GM12878 (cell line): ENCODE results near the gene FOXL1. TPM values are rescaled to one million over a fixed set of nuclear protein-coding genes. Genes with fewer than 3 reads are reported as not detected.

Source experiments
- BHLHE40 ChIP-seq, 2 experiments: fragments of 450-650 bp in 1 of 2; IDR thresholded peaks; 2 replicates each; pipeline ENCODE4 v1.6.1; 2011 to 2017; ENCODE audit warnings: low read depth in 2 of 2, borderline replicate concordance in 1 of 2, improper control_type of control experiment in 1 of 2, low read length in 1 of 2, mild to moderate bottlenecking in 1 of 2
- ESRRA ChIP-seq: IDR thresholded peaks from 2 replicates; pipeline ENCODE4 v1.6.1; 2012; ENCODE audit warnings: mild to moderate bottlenecking, low read length, improper control_type of control experiment
- KLF5 ChIP-seq: fragments of 450-650 bp; IDR thresholded peaks from 2 replicates; pipeline ENCODE4 v1.6.1; 2014; ENCODE audit warnings: mild to moderate bottlenecking; ENCODE audit not compliant: partially characterized antibody
- MYC ChIP-seq: IDR thresholded peaks from 2 replicates; pipeline ENCODE4 v1.6.1; 2011; ENCODE audit warnings: mild to moderate bottlenecking, low read length, moderate library complexity, inconsistent platforms; ENCODE audit not compliant: insufficient read depth, insufficient replicate concordance, insufficient read length, severe bottlenecking
- NFYA ChIP-seq: IDR thresholded peaks from 2 replicates; pipeline ENCODE4 v1.6.1; 2011; ENCODE audit warnings: low read depth, mild to moderate bottlenecking, low read length, improper control_type of control experiment, borderline replicate concordance
- POLR2AphosphoS2 ChIP-seq: IDR thresholded peaks from 2 replicates; pipeline ENCODE4 v1.6.1; 2011; ENCODE audit warnings: low read depth, mild to moderate bottlenecking, low read length, improper control_type of control experiment, moderate library complexity
- RAD21 ChIP-seq: IDR thresholded peaks from 2 replicates; pipeline ENCODE4 v1.6.1; 2011; ENCODE audit warnings: mild to moderate bottlenecking, low read depth, low read length, moderate library complexity; ENCODE audit not compliant: insufficient read depth
- SKIL ChIP-seq: fragments of 450-650 bp; IDR thresholded peaks from 2 replicates; pipeline ENCODE4 v1.6.1; 2017; ENCODE audit warnings: mild to moderate bottlenecking, low read depth, inconsistent platforms; ENCODE audit not compliant: poor library complexity, severe bottlenecking
- SMAD5 ChIP-seq: IDR thresholded peaks from 2 replicates; pipeline ENCODE4 v1.6.1; 2016; ENCODE audit warnings: antibody characterized with exemption, low read depth
- SRF ChIP-seq, 2 experiments: IDR thresholded peaks; 2 replicates each; pipeline ENCODE4 v1.6.1; 2011; ENCODE audit warnings: low read depth in 2 of 2, low read length in 2 of 2, mild to moderate bottlenecking in 1 of 2, moderate library complexity in 1 of 2
- TCF3 ChIP-seq: IDR thresholded peaks from 2 replicates; pipeline ENCODE4 v1.6.1; 2012; ENCODE audit warnings: low read depth, mild to moderate bottlenecking, low read length, borderline replicate concordance; ENCODE audit not compliant: insufficient read depth
- ZBTB4 ChIP-seq: fragments of 450-650 bp; formaldehyde crosslinking; IDR thresholded peaks from 2 replicates; pipeline ENCODE4 v1.4.0; 2022; ENCODE audit warnings: mild to moderate bottlenecking, moderate library complexity
- polyA plus RNA-seq, 11 experiments: library from polyadenylated mRNA; depleted of rRNA in 4 of 11; unstranded in 6 of 11; stranded (reverse) in 5 of 11; fragments of >200 nt; fragmentation: Nextera tagmentation in 4 of 11; fragmentation: Illumina TruSeq in 1 of 11; extraction: Ambion mirVana in 4 of 11; extraction: Trizol in 1 of 11; gene quantifications; 1 replicate in 1 of 11; 2 replicates in 10 of 11; pipeline versions ENCODE4 v1.2.1 to v1.2.3, GENCODE V29; 2011 to 2016; ENCODE audit warnings: inconsistent platforms in 2 of 11, missing spikeins in 2 of 11, low read depth in 1 of 11
- total RNA-seq, 4 experiments: library from RNA; depleted of rRNA in 3 of 4; stranded (reverse); fragments of >200 nt in 3 of 4; fragmentation: Illumina TruSeq in 1 of 4; extraction: Trizol in 1 of 4; gene quantifications; 2 replicates each; pipeline versions ENCODE4 v1.2.1 to v1.2.3, GENCODE V29; 2013 to 2021
- TF ChIP-seq, protein P1 (sequence below), 3 experiments: IDR thresholded peaks in 2 of 3; conservative IDR thresholded peaks in 1 of 3; 2 replicates each; pipeline ENCODE4 v1.5.1; 2011; ENCODE audit warnings: low read depth in 3 of 3, low read length in 3 of 3, mild to moderate bottlenecking in 3 of 3, control low read depth in 2 of 3, moderate library complexity in 2 of 3, inconsistent platforms in 1 of 3, mixed read lengths in 1 of 3; ENCODE audit not compliant: control insufficient read depth in 2 of 3, insufficient read depth in 1 of 3; ENCODE audit errors: extremely low read depth in 1 of 3
- TF ChIP-seq, protein P2 (sequence below): fragments of 450-650 bp; IDR thresholded peaks from 2 replicates; pipeline ENCODE4 v1.6.1; 2017; ENCODE audit warnings: mild to moderate bottlenecking, moderate library complexity

FOXL1 gene
- total and polyA plus RNA-seq, 10 of the 15 experiments (the other 5 are each of a cell fraction or from before 2014, with no cell fraction given), result 0.05 TPM; not detected in 9

- TF ChIP-seq, protein P1, sequence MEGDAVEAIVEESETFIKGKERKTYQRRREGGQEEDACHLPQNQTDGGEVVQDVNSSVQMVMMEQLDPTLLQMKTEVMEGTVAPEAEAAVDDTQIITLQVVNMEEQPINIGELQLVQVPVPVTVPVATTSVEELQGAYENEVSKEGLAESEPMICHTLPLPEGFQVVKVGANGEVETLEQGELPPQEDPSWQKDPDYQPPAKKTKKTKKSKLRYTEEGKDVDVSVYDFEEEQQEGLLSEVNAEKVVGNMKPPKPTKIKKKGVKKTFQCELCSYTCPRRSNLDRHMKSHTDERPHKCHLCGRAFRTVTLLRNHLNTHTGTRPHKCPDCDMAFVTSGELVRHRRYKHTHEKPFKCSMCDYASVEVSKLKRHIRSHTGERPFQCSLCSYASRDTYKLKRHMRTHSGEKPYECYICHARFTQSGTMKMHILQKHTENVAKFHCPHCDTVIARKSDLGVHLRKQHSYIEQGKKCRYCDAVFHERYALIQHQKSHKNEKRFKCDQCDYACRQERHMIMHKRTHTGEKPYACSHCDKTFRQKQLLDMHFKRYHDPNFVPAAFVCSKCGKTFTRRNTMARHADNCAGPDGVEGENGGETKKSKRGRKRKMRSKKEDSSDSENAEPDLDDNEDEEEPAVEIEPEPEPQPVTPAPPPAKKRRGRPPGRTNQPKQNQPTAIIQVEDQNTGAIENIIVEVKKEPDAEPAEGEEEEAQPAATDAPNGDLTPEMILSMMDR (IDR thresholded peaks at IDR 0.05 in 2 of 3, conservative IDR thresholded peaks at IDR 0.05 in 1 of 3; ENCODE audit: control insufficient read depth in 2 of 3, extremely low read depth in 1 of 3, insufficient read depth in 1 of 3, low read depth in 3 of 3, low read length in 3 of 3), result peak; percentile 98 to 100 (median 100); a peak in 5 of 6 replicates
- TF ChIP-seq POLR2AphosphoS2 (no peak), NFYA (no peak), SMAD5 (no peak), BHLHE40 (IDR thresholded peaks at IDR 0.05; ENCODE audit: borderline replicate concordance in 1 of 2, low read depth in 2 of 2, low read length in 1 of 2) (peak; percentile 28 to 56; a peak in 2 of 4 replicates), TCF3 (peak; percentile 57; the same call in 1 of the 2 replicates), ESRRA (peak; percentile 40; the same call in 1 of the 2 replicates), SKIL (no peak), KLF5 (peak; percentile 52), ZBTB4 (CRISPR knock-in tag) (no peak), SRF (IDR thresholded peaks at IDR 0.05; ENCODE audit: low read depth in 2 of 2, low read length in 2 of 2) (no peak), MYC (no peak), RAD21 (peak; percentile 98)
- TF ChIP-seq, protein P2, sequence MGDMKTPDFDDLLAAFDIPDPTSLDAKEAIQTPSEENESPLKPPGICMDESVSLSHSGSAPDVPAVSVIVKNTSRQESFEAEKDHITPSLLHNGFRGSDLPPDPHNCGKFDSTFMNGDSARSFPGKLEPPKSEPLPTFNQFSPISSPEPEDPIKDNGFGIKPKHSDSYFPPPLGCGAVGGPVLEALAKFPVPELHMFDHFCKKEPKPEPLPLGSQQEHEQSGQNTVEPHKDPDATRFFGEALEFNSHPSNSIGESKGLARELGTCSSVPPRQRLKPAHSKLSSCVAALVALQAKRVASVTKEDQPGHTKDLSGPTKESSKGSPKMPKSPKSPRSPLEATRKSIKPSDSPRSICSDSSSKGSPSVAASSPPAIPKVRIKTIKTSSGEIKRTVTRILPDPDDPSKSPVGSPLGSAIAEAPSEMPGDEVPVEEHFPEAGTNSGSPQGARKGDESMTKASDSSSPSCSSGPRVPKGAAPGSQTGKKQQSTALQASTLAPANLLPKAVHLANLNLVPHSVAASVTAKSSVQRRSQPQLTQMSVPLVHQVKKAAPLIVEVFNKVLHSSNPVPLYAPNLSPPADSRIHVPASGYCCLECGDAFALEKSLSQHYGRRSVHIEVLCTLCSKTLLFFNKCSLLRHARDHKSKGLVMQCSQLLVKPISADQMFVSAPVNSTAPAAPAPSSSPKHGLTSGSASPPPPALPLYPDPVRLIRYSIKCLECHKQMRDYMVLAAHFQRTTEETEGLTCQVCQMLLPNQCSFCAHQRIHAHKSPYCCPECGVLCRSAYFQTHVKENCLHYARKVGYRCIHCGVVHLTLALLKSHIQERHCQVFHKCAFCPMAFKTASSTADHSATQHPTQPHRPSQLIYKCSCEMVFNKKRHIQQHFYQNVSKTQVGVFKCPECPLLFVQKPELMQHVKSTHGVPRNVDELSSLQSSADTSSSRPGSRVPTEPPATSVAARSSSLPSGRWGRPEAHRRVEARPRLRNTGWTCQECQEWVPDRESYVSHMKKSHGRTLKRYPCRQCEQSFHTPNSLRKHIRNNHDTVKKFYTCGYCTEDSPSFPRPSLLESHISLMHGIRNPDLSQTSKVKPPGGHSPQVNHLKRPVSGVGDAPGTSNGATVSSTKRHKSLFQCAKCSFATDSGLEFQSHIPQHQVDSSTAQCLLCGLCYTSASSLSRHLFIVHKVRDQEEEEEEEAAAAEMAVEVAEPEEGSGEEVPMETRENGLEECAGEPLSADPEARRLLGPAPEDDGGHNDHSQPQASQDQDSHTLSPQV, result peak; percentile 91
These were observed 14.6 kb upstream of the FOXL1 start (continued) for GRCh38 chr16:86563469-86564345.
